Measurements from ENCODE around the gene BLOC1S4. TPM values are rescaled to one million over a fixed set of nuclear protein-coding genes. Genes with fewer than 3 reads are reported as not detected.

BLOC1S4 gene
- total and polyA plus RNA-seq, 4 donors, result 4.9 to 7.7 (median 5.4) TPM

DNA sequence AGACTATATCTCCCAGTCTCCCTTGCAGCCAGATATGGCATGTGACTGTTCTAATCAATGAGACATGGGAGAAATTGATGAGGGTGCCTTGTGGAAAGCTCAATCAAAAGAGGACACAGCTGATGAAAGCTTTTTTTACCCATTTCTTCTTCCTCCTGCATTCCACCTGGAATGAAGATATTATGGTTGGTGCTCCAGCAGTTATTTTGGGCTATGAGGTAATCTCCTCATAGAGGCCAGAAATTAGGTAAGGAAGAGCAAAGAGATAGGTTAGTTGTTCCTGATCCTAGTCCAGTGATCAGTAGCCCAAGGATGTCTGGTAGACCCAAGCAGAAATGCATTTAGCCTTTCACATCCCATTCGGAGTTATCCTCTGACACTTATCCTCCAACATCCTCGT, 49.7 kb downstream of the BLOC1S4 start:
- no peak overlapping the region for H3K27ac ChIP-seq (ENCODE audit: low read depth in 1 of 2, low read length in 2 of 2)
- WGBS, result 98% methylated on average over 2 of the region's 2 CpGs
- TF ChIP-seq RXRA (IDR thresholded peaks at IDR 0.05) (no peak), HNF4A (conservative IDR thresholded peaks at IDR 0.05) (no peak), GABPA (IDR thresholded peaks at IDR 0.05 in 1 of 2, conservative IDR thresholded peaks at IDR 0.05 in 1 of 2) (no peak)

More for the DNA sequence above, 49.7 kb downstream of the BLOC1S4 start:
- DNase-seq (ENCODE audit: low spot score), result no peak
- Histone ChIP-seq H3K4me3 (ENCODE audit: low read depth in 1 of 3, low read length in 3 of 3) (no peak overlapping the region), H3K9me3 (ENCODE audit: control insufficient read depth in 4 of 4, low read length in 3 of 4) (no peaks in the 10 kb centered on the region), H3K9ac (ENCODE audit: low read depth in 1 of 2, low read length in 2 of 2) (no peak overlapping the region), H3K36me3 (ENCODE audit: control insufficient read depth in 4 of 4, insufficient read depth in 3 of 4, low read depth in 1 of 4, low read length in 3 of 4) (no peaks in the 10 kb centered on the region), H3K4me1 (ENCODE audit: control insufficient read depth in 4 of 4, insufficient read depth in 4 of 4, low read length in 3 of 4) (no peaks in the 10 kb centered on the region), H3K27me3 (ENCODE audit: control insufficient read depth in 4 of 4, insufficient read depth in 4 of 4, low read length in 3 of 4) (no peaks in the 10 kb centered on the region)

Other genes starting within 250 kb of the BLOC1S4 start
- gene PPP2R2C, start 243.6 kb upstream of the BLOC1S4 start, total RNA-seq, result under 1 TPM in 1 of 2 donors, not detected in 1; under 0.01 TPM
- under 1 TPM in 1 of 2 donors, not detected in 1; 0.01 TPM for gene PPP2R2C, start 243.6 kb upstream of the BLOC1S4 start, polyA plus RNA-seq
- 10 to 100 TPM; 15.2 to 29.7 TPM for gene MAN2B2, start 141.0 kb upstream of the BLOC1S4 start, total RNA-seq
- gene MAN2B2, start 141.0 kb upstream of the BLOC1S4 start, polyA plus RNA-seq, result 10 to 100 TPM; 14.7 to 29.7 TPM
- gene MRFAP1, start 75.5 kb upstream of the BLOC1S4 start, total RNA-seq, result 10 to 100 TPM; 78.5 to 87.3 TPM
- gene MRFAP1, start 75.5 kb upstream of the BLOC1S4 start, polyA plus RNA-seq, result 100 to 1,000 TPM; 121 to 176 TPM
- 1 to 10 TPM in 1 of 2 donors, under 1 TPM in 1; 0.42 to 3.1 TPM for gene S100P, start 22.3 kb upstream of the BLOC1S4 start, total RNA-seq
- 1 to 10 TPM; 1.7 to 2.9 TPM for gene S100P, start 22.3 kb upstream of the BLOC1S4 start, polyA plus RNA-seq
- gene MRFAP1L1, start 6.3 kb upstream of the BLOC1S4 start, total RNA-seq, result 10 to 100 TPM; 30.2 to 41.8 TPM
- 10 to 100 TPM; 29.8 to 31.2 TPM for gene MRFAP1L1, start 6.3 kb upstream of the BLOC1S4 start, polyA plus RNA-seq
- gene KIAA0232, start 66.6 kb downstream of the BLOC1S4 start, total RNA-seq, result 10 to 100 TPM; 25.5 to 34.4 TPM
- gene KIAA0232, start 66.6 kb downstream of the BLOC1S4 start, polyA plus RNA-seq, result 10 to 100 TPM in 1 of 2 donors, 1 to 10 TPM in 1; 8.9 to 11.4 TPM
- gene TBC1D14, start 193.7 kb downstream of the BLOC1S4 start, total RNA-seq, result 10 to 100 TPM; 22.2 to 45.2 TPM
- 10 to 100 TPM; 10.0 to 23.2 TPM for gene TBC1D14, start 193.7 kb downstream of the BLOC1S4 start, polyA plus RNA-seq